Effector CD4-positive, alpha-beta T cell (primary cell): ENCODE results near the gene EML2.
"Not testable (repeated sequence)": the region's sequence is repeated elsewhere in the genome, so short reads cannot be mapped to it uniquely, and the experiment has no call there.

Experiments
- DNase-seq: peaks from one replicate; pipeline ENCODE4 v3.0.0-alpha.2; 2020

EML2 gene

DNA sequence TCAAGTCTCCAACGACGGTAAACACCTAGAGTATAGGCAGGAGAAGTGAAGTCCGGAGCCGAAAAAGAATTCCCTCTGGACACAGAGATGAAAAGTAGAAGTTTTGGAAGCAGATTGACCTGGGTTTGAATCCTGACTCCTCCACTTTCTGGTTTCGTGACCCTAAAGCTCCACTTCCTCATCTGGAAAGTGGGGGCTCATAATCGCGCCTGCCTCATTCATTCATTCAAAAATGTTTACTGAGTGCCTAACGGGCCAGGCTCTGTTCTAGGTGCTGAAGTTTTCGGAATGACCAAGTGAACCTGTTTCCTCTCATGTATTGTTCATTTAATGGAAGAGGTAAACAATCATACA, 7.1 kb upstream of the EML2 start:
- no peak for DNase-seq

DNA sequence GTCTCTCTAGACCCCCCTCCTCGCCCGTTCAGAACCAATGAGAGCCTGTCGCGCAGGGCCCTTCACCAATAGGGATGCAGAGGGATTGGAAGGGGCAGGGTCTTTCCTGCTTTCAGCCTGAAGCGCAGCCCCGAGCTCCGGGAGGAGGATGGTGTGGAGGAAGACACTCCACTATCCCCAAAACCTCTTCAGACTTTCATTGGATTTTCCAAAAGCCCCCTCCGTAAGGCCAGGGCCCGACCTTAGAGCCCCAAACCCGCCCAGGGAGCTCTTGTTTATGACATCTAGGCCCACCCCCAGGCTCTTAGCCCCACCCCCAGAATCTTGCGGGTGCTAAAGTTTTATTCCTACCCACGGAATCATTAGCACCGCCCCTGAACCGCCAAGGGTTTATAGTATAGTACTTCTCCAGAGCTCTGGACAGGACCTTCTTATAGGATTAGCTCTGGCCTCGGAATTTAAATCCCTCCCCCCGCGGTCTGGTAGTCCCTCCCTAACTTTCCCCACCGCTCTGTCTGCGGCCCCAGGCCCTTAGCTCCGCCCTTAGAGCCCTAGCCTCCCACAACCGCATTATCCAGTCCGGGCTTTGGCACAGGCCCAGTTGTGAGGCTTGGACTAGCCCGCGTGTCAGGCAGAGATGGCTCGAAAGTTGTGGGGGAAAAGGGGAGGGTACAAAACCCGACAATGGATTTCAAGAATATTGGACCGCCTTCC, 6.6 kb upstream of the EML2 start:
- peak; percentile 65 for DNase-seq

DNA sequence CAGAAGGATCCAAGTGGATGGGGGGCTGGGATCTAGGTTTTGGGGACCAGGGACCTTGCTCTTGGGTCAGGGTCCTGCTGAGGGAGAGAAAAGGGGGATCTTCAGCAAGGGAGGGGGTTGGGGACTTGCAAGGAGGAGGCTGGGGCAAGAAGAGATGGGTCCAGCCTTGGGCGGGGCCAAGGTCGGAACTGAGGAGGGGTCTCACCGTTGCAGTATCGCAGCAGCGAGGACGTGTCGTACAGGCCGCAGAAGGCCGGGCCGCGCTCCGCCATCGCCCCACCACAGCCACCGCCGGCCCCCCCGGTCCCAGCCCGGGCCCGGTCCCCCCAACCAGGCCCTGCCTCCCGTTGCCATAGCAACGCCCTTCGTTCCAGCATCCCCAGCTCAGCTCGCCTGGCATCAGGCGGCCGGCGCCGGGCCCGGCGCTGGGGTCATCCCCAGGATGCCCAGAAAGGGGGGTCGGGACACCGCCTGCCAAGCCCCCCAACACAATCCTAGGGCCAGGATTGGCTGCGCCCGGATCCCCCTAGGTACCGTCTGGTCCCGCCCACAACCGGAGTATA, 6.0 kb upstream of the EML2 start:
- peak; percentile 18 for DNase-seq

DNA sequence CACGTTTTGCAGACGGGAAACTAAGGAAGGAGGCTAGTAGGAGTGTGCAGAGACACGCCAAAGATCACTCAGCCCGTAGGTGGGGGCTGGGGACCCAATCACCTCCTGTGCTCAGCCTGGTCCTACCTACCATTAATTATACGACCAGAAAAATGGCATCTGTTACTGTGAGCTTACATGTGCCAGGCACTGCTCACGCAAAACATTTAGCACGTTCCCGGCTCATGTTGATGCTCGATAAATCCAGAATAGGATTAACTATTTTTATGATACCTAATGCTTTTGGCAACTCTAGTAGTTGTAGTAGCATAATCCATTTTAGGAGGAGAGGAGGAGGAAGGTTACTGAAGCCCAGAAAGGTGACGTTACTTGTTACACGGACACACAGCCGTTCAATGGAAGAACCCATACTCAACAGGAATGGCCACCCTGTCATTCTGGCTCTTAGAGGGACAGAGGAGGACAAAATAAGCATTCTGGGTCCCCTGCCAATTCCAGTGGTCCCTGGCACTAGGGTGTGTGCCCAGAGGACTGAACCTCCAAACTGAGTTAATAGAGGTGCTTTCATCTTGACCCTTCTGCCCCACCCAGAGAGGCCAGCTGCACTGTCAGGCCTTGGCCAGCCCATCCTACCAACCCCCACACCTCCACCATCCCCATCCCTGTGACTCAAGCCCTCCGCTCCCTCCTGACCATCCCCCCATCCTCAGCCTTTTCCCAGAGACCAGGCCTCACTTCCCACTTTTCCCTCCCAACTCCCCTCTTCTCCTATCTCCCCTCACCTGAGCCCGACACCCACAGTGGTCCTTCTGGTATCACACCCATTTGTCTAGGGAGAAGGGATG, 5.0 kb upstream of the EML2 start:
- no peak for DNase-seq

DNA sequence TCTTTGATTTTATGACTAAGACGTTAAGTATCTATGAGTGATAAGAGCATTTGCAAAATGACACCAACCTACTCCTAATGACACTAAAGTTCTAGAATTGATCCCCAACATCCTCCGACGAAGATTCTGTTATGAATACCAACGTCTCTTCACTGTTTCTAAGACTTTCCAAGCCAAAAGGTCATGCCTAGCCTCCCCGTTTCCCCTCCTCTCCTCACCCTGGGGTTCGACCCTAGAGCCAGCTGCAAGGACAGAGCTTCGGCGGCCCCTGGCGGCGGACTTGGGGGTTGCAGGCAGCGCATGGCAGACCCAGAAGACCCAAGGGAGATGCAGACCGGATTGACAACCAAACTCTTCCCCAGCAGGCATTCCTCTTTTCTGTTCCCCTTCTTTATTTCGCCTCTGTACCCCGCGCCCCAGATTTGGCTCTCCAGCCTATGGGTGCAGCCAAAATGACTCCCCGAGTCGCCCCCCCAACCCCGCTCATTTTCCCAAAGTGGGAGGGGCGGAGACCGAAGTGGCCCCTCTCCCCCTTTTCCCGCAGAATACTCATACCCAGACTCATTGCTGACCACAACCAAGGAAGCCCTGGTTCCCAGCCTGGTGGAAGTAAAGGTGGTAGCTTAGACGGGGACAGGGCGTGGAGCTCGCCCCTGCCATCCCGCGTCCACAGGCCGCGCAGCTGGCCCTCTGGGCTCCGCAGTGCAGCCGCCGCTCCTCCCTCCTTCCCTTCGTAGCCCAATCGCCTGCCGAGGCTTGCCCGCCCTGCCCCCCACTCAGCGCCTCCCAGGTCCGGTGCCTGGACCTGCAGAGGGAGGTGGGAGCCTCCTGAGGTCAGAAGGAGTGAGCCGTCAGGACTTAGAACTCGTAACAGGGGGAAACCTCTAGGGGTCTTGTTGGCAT, 4.1 kb upstream of the EML2 start:
- peak; percentile 76 for DNase-seq

DNA sequence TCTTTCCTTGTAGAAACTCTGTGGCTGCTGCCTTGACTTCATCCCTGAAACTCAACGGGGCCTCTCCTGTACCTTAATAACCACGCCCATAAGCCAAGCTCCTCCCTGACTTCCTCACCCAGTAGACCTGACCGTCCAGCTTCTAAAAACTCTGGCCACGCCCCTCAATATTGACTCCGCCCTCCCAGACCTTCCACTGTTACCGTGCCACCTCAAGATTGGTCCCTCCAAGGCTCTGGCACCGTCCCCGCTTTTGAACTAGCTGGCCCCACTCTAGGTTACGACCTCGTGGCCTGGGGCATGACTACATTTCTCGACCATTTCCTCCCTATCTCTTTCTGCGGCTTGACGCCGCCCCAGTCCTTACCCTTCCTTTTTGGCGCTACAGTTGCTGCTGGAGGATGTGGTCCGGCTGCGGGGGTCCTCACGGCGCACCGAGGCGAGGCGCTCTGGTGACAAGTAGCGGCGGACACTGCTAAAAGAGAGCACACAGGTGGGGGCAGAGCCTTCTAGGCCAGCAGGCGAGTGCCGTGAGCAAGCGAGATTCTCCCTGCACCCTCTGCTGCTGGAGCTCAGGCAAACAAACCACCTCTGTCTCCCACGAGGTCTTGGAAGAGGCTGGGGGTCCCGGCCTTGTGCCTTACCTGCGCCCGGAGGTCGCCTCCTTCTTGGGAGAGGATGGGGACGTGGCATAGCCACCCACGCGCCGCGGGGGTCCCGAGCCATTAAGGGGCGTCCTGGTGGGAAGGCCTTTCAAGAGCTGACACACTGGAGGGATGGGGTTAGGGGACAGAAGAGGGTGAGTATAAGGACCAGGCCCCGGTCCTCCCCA, 2.3 kb upstream of the EML2 start:
- peak; percentile 23 for DNase-seq

DNA sequence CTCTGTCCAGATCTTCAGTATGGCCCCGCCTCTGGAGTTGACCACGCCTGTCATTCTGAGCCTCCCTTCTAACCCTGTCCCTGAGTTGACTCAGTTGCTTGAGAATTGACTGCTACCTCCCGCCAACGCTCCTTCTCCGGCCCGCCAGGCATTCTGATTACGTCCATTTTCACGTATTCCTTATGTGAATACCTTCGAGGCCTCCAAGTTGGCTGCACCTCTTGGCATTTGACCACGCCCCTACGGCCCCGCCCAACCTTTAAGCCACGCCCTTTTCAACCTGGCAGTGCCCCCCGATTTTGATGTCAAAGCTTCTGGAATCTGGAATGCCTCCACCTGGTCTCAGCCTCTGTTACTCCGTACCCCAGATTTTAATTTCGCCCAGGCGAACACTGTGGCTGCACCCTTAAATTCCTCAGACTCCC, 1.7 kb upstream of the EML2 start:
- no peak for DNase-seq

DNA sequence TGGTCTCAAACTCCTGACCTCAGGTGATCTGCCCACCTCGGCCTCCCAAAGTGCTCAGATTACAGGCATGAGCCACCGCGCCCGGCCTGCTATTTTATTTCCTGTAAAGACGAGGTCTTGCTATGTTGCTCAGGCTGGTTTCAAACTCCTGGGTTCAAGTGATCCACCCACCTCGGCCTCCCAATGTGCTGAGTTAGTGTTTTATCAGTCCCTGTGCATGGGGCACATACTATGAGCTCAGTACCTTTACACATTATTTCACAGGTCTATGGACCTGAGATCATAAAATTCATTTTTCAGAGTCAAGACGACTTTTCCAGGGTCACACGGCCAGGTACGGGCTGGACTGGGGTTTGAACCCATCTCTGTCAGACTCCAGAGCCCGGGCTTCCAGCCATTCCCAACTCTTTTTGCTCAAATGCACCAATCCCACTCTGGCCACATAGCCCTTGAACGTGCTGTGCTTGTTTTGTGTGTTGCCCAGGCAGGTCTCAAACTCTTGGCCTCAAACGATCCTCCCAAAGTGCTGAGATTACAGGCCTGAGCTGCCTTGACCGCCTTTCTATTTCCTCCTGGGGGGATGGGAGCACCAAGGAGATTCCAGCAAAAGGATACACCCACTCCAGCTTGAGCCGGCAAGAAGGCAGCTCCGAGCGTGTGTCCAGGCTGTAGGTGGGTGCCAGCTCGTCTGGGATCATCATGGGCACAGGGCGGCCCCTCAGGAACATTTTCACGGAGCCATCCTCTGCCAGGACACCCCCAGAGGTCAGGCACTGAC, 1.1 kb downstream of the EML2 start:
- no peak for DNase-seq

DNA sequence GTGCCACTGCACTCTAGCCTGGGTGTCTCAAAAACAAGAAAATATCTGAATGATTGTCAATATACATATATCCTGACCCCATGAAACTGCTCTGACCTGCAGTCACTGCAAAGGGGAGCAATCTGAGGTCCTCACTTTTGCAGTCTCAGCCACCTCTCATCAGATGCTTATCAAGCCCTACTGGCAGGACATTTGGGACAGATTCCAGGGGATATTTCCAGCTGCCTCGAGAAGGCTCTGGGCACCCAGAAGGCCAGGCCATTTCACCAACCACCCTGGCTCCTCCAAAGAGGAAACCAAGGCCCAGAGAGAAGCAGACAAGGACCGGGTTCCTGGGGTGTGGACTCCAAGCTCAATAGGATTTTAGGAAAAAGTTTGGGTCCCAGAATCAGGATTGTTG, 2.3 kb downstream of the EML2 start:
- no peak for DNase-seq

DNA sequence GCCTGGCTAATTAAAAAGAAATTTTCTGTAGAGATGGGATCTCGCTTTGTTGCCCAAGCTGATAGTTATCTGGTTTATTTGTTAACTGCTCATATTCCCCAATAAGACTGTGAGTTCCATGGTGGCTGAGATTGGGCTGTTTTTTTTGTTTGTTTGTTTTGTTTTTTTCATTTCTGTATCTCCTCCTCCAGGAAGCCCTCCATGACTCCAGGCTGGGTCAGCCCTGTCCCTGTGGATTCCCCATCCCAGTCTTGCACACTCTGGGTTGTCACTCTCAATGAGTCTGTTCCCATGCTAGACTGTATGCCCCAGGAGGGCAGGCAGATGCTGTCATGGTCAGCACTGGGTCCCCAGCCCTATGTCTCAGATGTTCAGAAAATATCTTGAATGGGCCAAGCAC, 2.9 kb downstream of the EML2 start:
- no peak for DNase-seq

DNA sequence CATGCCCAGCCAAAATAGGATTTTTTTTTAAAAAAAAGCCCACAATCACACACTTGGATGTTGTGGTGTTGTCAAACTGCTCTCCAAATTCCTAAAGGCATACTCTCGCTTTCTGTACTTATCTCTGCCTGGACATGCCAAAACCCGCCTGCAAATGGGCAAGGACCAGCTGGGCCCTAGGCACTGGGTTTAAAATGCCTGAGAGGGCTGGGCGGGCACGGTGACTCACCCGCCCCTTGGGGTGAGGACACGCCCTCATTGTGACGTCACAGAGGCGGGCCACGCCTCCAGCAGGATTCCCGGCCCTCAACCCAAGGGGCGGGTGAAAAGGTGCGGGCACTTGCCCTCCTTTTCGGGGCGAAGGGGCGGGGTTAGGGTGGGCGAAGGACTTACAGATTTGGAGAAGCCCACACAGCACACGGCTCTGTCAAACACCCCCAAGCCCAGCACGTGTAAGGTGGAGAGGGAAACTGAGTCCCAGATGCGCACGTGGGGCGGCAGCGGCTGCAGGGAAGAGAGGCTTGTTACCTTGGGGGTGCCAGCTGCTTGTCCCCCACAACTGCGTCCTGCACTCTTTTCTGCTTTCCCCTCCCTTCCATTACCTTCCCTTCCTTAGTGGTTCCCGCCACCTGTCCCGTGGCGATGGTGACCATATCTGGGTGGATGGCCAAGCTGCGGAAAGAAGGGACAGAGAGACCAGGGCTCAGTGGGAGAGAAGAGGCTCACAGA, 6.6 kb downstream of the EML2 start:
- no peak for DNase-seq

DNA sequence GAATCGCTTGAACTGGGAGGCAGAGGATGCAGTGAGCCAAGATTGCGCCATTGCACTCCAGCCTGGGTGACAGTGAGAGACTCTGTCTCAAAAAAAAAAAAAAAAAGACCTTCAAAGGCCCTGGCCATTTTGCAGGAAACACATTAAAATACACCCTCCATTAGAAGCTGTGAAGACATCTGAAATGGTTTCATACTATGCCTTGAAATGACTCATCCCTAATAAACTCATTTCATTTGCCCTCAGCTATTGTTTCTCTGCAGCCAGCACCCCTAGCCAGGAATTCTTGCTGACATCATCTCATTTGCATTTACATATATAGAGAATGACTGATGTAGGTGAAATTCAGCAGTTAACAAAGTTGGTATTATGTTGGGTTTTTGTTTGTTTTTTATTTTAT, 8.7 kb downstream of the EML2 start:
- no peak for DNase-seq

DNA sequence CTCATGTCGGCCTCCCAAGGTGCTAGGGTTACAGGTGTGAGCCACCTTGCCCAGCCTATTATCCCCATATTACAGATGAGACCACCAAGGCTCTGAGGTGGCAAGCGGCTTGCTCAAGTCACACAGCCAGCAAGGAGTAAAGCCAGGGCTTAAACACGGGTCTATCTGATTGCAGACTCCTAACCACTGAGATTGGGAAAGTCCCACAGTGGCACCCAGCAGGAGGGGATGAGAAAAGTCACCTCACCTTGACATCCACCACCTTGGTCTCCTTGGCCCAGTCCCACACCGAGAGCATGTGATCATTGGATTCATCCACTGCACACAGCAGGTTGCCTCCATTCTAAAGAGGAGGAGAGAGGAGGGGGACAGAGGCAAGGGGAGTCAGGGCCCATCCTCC, 9.5 kb downstream of the EML2 start:
- no peak for DNase-seq

DNA sequence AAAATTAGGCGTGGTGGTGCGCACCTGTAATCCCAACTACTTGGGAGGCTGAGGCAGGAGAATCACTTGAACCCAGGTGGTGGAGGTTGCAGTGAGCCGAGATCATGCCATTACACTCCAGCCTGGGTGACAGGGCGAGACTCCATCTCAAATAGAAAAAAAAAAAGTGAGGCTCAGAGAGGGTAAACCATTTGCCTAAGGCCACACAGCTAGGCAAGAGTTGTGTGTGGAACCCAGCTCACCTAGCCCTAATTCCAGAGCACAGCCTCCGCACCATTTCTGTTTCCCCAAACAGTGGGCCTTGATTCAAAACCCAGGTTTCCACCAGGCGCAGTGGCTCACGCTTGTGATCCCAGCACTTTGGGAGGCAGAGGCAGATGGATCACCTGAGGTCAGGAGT, 11.0 kb downstream of the EML2 start:
- DNase-seq, result not testable (repeated sequence)

DNA sequence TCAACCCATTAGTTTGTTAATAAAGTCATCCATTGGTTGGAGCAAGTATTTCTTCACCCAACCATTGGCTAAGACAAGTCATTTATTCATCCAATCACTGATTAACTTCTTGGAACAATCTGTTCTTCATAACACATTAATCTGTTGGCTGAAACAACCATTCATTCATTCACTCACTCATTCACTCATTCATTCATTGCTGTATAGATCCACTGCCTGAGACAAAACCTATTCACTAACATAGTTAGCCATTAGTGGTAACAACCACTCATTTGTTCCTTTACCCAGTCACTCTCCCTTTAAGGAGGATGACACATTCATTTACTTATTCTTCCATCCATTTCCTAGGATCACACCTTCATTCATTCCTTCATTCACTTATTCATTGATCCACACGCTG, 15.2 kb downstream of the EML2 start:
- DNase-seq, result no peak

DNA sequence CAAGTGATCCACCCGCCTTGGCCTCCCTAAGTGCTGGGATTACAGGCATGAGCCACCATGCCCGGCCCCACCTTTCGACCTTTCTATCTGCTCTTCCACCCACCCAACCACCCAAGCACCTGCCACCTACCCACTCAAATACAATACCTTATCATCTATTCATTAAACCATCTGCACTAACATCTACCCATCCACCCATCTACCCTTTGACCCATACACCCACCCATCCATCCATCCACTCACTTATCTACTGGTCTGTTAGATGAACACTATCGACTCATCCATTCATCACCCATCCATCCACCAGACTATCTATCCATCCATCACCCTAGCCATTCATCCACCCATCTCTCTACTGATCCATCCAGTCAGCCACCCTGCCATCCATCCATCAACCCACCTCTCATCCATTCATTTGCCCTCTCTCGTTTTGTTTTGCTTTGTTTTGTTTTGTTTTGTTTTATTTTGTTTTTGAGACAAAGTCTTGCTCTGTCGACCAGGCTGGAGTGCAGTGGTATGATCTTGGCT, 17.2 kb downstream of the EML2 start:
- no peak for DNase-seq

DNA sequence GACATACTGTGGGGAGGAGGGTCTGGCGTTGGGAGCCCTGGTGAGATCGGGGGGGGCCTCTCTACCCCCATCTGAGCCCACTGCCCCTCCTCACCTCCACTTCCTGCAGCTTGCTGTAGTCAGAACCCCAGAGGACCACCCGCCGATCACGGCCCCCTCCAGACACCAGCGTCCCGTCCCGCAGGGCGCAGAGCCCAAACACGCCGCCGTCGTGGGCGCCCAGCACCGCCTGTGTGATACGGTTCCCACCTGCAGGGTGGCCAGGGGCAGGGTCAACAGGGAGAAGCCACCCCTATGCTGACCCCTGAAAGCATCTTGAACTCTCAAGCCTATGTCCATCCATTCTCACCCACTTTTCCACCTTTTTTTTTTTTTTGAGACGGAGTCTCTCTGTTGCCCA, 17.8 kb downstream of the EML2 start:
- DNase-seq, result no peak

DNA sequence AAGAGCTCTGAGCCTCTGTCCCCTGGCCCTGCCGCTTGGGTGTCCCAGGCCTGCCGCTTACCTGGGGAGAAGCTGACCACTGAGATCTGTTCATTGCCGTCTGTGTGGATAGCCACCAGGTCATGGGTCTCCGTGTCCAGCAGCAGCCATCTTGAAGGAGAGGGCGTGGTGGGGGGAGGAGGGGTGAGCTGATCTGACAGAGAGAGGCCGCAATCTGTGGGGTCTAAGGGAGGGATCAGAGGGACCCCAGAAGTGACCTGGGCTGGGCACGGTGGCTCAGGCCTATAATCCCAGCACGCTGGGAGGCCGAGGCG, 22.5 kb downstream of the EML2 start:
- DNase-seq, result no peak

DNA sequence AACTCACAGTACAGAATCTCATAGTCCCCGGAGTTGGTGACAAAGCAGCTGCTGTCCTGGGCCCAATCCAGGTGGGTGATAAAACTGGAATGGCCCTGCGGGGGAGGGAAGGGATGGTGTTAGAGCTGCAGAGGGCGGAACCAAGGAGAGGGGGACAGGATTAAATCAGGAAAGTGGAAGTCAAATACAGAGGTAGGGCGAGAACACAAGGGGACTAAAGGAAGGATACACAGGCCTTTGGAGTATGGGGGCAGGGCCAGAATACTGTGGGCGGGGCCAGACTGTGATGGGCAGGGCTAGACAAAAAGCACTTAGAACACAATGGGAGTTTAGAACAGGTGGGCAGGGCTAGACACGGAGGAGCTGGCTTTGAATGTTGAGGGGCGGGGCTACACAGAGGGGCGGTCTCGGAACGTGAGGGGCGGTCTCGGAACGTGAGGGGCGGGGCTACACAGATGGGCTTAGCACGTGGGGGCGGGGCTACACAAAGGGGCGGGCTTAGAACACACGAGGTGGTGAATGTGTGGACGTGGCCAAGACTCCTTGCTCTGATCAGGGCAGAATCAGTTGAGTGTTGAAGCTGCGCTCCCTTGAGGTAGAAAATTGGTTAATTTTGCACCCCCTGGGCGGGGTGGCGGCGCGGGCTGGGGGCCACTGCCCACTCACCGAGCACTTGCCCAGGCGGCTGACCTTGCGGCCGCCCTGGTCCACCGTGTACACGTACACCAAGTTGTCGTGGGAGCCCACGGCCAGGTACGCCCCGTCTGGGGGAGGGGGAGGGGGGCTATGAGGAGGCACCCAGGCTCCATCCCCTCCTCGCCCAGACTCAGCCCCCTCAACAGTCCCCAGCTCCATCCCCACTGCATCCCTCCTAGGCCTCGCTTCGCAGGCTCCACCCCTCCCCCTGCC, 23.1 kb downstream of the EML2 start:
- DNase-seq, result peak; percentile 59
